ENCODE data around the gene MCRIP2. TPM values are rescaled to one million over a fixed set of nuclear protein-coding genes. Genes with fewer than 3 reads are reported as not detected.

MCRIP2 gene
- total and polyA plus RNA-seq, 9 of the 15 experiments (the other 6 are each of a cell fraction or from before 2014, with no cell fraction given), result 0.80 to 120 (median 35.2) TPM

GRCh38 chr16:660459-661183 is 19.0 kb downstream of the MCRIP2 start (continued):
- no peak for TF ChIP-seq ZNF445 (CRISPR knock-in tag; IDR thresholded peaks at IDR 0.05; ENCODE audit: low read depth)
- no peak for TF ChIP-seq ATF6 (CRISPR knock-in tag; IDR thresholded peaks at IDR 0.05)
- no peak for TF ChIP-seq SETDB1 (IDR thresholded peaks at IDR 0.05; ENCODE audit: low read length)
- no peak for TF ChIP-seq NFXL1 (CRISPR knock-in tag; IDR thresholded peaks at IDR 0.05)
- TF ChIP-seq EGR1 (conservative IDR thresholded peaks at IDR 0.05), result no peak
- TF ChIP-seq JUND (IDR thresholded peaks at IDR 0.05; ENCODE audit: borderline replicate concordance, low read depth, low read length), result peak; percentile 6; the same call in 1 of the 2 replicates
- peak; percentile 30; the same call in 1 of the 3 replicates for TF ChIP-seq JUND (tag; IDR thresholded peaks at IDR 0.05; ENCODE audit: borderline replicate concordance, low read depth, low read length)
- no peak for TF ChIP-seq ZBTB9 (CRISPR knock-in tag; IDR thresholded peaks at IDR 0.05)
- no peak for TF ChIP-seq SMAD2 (IDR thresholded peaks at IDR 0.05; ENCODE audit: low read depth, low read length)
- TF ChIP-seq LCOR (CRISPR knock-in tag; IDR thresholded peaks at IDR 0.05), result peak; percentile 20; the same call in 1 of the 2 replicates
- TF ChIP-seq ZNF77 (CRISPR knock-in tag; IDR thresholded peaks at IDR 0.05), result no peak
- TF ChIP-seq CTBP1 (IDR thresholded peaks at IDR 0.05; ENCODE audit: borderline replicate concordance), result peak; percentile 46; the same call in 1 of the 2 replicates
- TF ChIP-seq, protein P1, sequence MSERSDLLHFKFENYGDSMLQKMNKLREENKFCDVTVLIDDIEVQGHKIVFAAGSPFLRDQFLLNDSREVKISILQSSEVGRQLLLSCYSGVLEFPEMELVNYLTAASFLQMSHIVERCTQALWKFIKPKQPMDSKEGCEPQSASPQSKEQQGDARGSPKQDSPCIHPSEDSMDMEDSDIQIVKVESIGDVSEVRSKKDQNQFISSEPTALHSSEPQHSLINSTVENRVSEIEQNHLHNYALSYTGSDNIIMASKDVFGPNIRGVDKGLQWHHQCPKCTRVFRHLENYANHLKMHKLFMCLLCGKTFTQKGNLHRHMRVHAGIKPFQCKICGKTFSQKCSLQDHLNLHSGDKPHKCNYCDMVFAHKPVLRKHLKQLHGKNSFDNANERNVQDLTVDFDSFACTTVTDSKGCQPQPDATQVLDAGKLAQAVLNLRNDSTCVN (CRISPR knock-in tag; IDR thresholded peaks at IDR 0.05), result no peak
- no peak for TF ChIP-seq HIVEP1 (CRISPR knock-in tag; IDR thresholded peaks at IDR 0.05)
- peak; percentile 55 to 92 (median 80) for TF ChIP-seq CTCF (IDR thresholded peaks at IDR 0.05 in 2 of 3, conservative IDR thresholded peaks at IDR 0.05 in 1 of 3; ENCODE audit: insufficient read depth in 2 of 3, low read depth in 1 of 3, low read length in 3 of 3)
- no peak for TF ChIP-seq ZSCAN32 (CRISPR knock-in tag; IDR thresholded peaks at IDR 0.05)
- TF ChIP-seq TAF9B (IDR thresholded peaks at IDR 0.05; ENCODE audit: partially characterized antibody), result no peak
- no peak for TF ChIP-seq ZNF253 (CRISPR knock-in tag; conservative IDR thresholded peaks at IDR 0.05)
- TF ChIP-seq FOXK1 (CRISPR knock-in tag; IDR thresholded peaks at IDR 0.05; ENCODE audit: borderline replicate concordance), result no peak
- TF ChIP-seq, protein P2, sequence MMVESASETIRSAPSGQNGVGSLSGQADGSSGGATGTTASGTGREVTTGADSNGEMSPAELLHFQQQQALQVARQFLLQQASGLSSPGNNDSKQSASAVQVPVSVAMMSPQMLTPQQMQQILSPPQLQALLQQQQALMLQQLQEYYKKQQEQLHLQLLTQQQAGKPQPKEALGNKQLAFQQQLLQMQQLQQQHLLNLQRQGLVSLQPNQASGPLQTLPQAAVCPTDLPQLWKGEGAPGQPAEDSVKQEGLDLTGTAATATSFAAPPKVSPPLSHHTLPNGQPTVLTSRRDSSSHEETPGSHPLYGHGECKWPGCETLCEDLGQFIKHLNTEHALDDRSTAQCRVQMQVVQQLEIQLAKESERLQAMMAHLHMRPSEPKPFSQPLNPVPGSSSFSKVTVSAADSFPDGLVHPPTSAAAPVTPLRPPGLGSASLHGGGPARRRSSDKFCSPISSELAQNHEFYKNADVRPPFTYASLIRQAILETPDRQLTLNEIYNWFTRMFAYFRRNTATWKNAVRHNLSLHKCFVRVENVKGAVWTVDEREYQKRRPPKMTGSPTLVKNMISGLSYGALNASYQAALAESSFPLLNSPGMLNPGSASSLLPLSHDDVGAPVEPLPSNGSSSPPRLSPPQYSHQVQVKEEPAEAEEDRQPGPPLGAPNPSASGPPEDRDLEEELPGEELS (CRISPR knock-in tag; IDR thresholded peaks at IDR 0.05; ENCODE audit: borderline replicate concordance), result no peak
